Hepatocyte (in vitro differentiated cells): Measurements from ENCODE around the gene FBN1. TPM values are rescaled to one million over a fixed set of nuclear protein-coding genes. Genes with fewer than 3 reads are reported as not detected.

ENCODE experiments used
- DNase-seq: peaks from one replicate; pipeline ENCODE4 v3.0.0-alpha.2; 2016; ENCODE audit warnings: low spot score
- H2AFZ ChIP-seq: fragments of 200-600 bp; sonication (generic); 2 replicates; pipeline ENCODE4 v1.6.0; 2016; ENCODE audit warnings: antibody characterized with exemption, mild to moderate bottlenecking
- H3K27ac ChIP-seq: fragments of 200-600 bp; sonication (generic); 2 replicates; pipeline ENCODE4 v1.5.1; 2016; ENCODE audit warnings: mild to moderate bottlenecking
- H3K27me3 ChIP-seq: fragments of 200-600 bp; sonication (generic); 2 replicates; pipeline ENCODE4 v1.6.1; 2016
- H3K36me3 ChIP-seq: fragments of 200-600 bp; sonication (generic); replicated peaks from 2 replicates; pipeline ENCODE4 v1.5.1; 2016; ENCODE audit warnings: low read depth; ENCODE audit not compliant: insufficient read depth
- H3K4me1 ChIP-seq: fragments of 200-600 bp; sonication (generic); 2 replicates; pipeline ENCODE4 v1.5.1; 2016; ENCODE audit warnings: mild to moderate bottlenecking, moderate library complexity; ENCODE audit not compliant: insufficient read depth
- H3K4me2 ChIP-seq: fragments of 200-600 bp; sonication (generic); 2 replicates; pipeline ENCODE4 v1.6.0; 2016
- H3K4me3 ChIP-seq: fragments of 200-600 bp; sonication (generic); 2 replicates; pipeline ENCODE4 v1.5.1; 2016; ENCODE audit warnings: mild to moderate bottlenecking
- H3K79me2 ChIP-seq: fragments of 200-600 bp; sonication (generic); 2 replicates; pipeline ENCODE4 v1.6.0; 2017; ENCODE audit warnings: mild to moderate bottlenecking
- H3K9me2 ChIP-seq: fragments of 200-600 bp; sonication (generic); replicated peaks from 2 replicates; pipeline ENCODE4 v1.6.0; 2017; ENCODE audit warnings: mild to moderate bottlenecking; ENCODE audit not compliant: insufficient read depth
- H3K9me3 ChIP-seq: fragments of 200-600 bp; sonication (generic); 2 replicates; pipeline ENCODE4 v1.5.1; 2016; ENCODE audit warnings: low read depth, mild to moderate bottlenecking
- H4K20me1 ChIP-seq: fragments of 200-600 bp; sonication (generic); 2 replicates; pipeline ENCODE4 v1.6.0; 2016; ENCODE audit warnings: mild to moderate bottlenecking; ENCODE audit not compliant: insufficient read depth, poor library complexity, severe bottlenecking
- CTCF ChIP-seq: fragments of 200-600 bp; sonication (generic); IDR thresholded peaks from 2 replicates; pipeline ENCODE4 v1.5.1; 2016; ENCODE audit warnings: antibody characterized with exemption, mild to moderate bottlenecking; ENCODE audit not compliant: poor library complexity
- EZH2 ChIP-seq: fragments of 200-600 bp; sonication (generic); IDR thresholded peaks from 2 replicates; pipeline ENCODE4 v1.6.1; 2016; ENCODE audit warnings: antibody characterized with exemption, mild to moderate bottlenecking, borderline replicate concordance
- EZH2phosphoT487 ChIP-seq: fragments of 200-600 bp; sonication (generic); IDR thresholded peaks from one replicate; pipeline ENCODE4 v1.6.1; 2018; ENCODE audit warnings: antibody characterized with exemption, mild to moderate bottlenecking, low read depth, moderate library complexity; ENCODE audit not compliant: unreplicated experiment, severe bottlenecking
- WGBS: methylation state at CpG from one replicate; pipeline ENCODE4 v1.1.6; 2016; ENCODE audit warnings: low lambda C conversion rate; ENCODE audit errors: missing lambda C conversion rate; 5-methylcytosine and 5-hydroxymethylcytosine counted together
- polyA plus RNA-seq: library from polyadenylated mRNA; unstranded; fragments of >200 nt; fragmentation: Nextera tagmentation; extraction: Ambion mirVana; gene quantifications from 2 replicates; pipeline ENCODE4 v1.2.1, GENCODE V29; 2016
- total RNA-seq: library from RNA; depleted of rRNA; stranded (reverse); fragments of >200 nt; gene quantifications from 2 replicates; pipeline ENCODE4 v1.2.3, GENCODE V29; 2014

The FBN1 gene
- total and polyA plus RNA-seq, 2 experiments from 2014 or later = 76.6 to 199 TPM

- TF ChIP-seq EZH2phosphoT487 (no peak), EZH2 (no peak), CTCF (no peak)
- no peak overlapping the region for H3K27ac ChIP-seq
- DNase-seq = no peak
Observed at GRCh38 chr15:48394970-48395369, 250.5 kb downstream of the FBN1 start.

GRCh38 chr15:48393645-48394506 is 251.6 kb downstream of the FBN1 start:
- Histone ChIP-seq H3K79me2 (no peaks in the 10 kb centered on the region), H3K27ac (no peak overlapping the region), H3K9me2 (no peaks in the 10 kb centered on the region), H3K9me3 (no peaks in the 10 kb centered on the region), H3K4me2 (no peak overlapping the region), H3K27me3 (no peaks in the 10 kb centered on the region), H2AFZ (no peak overlapping the region), H4K20me1 (no peaks in the 10 kb centered on the region), H3K4me3 (no peak overlapping the region), H3K4me1 (no peaks in the 10 kb centered on the region), H3K36me3 (no peaks in the 10 kb centered on the region)
- 86% methylated on average over 15 of the region's 15 CpGs for WGBS
- DNase-seq = no peak
- TF ChIP-seq CTCF (no peak), EZH2 (no peak), EZH2phosphoT487 (no peak)

More at GRCh38 chr15:48394970-48395369, 250.5 kb downstream of the FBN1 start:
- no peak overlapping the region for H3K4me2 ChIP-seq
- no peaks in the 10 kb centered on the region for H3K36me3 ChIP-seq
- no peaks in the 10 kb centered on the region for H4K20me1 ChIP-seq
- H3K9me3 ChIP-seq = no peaks in the 10 kb centered on the region
- H2AFZ ChIP-seq = no peak overlapping the region
- H3K27me3 ChIP-seq = no peaks in the 10 kb centered on the region
- H3K4me3 ChIP-seq = no peak overlapping the region
- H3K9me2 ChIP-seq = no peaks in the 10 kb centered on the region
- no peaks in the 10 kb centered on the region for H3K4me1 ChIP-seq
- 87% methylated on average over 4 of the region's 4 CpGs for WGBS
- H3K79me2 ChIP-seq = no peaks in the 10 kb centered on the region

- peak; percentile 16 for DNase-seq
- Histone ChIP-seq H3K9me3 (no peaks in the 10 kb centered on the region), H3K4me2 (no peak overlapping the region), H2AFZ (no peak overlapping the region), H4K20me1 (no peaks in the 10 kb centered on the region), H3K36me3 (no peaks in the 10 kb centered on the region), H3K4me1 (no peaks in the 10 kb centered on the region), H3K79me2 (no peaks in the 10 kb centered on the region), H3K27me3 (no peaks in the 10 kb centered on the region), H3K4me3 (no peak overlapping the region), H3K27ac (no peak overlapping the region), H3K9me2 (no peaks in the 10 kb centered on the region)
- TF ChIP-seq EZH2 (no peak), EZH2phosphoT487 (no peak), CTCF (no peak)
- 71% methylated on average over 4 of the region's 4 CpGs for WGBS
Observed at GRCh38 chr15:48392356-48392755, 253.2 kb downstream of the FBN1 start.
